Mesendoderm (in vitro differentiated cells): ENCODE measurements around the gene NEDD1.

Experiments used
- DNase-seq: peaks from one replicate; pipeline ENCODE4 v3.0.0; 2013
- H2AK5ac ChIP-seq: 2 replicates; pipeline ENCODE4 v1.6.1; 2013; ENCODE audit warnings: low read length, inconsistent platforms
- H2BK120ac ChIP-seq: 2 replicates; pipeline ENCODE4 v1.6.1; 2013; ENCODE audit warnings: low read depth, mild to moderate bottlenecking, low read length, moderate library complexity, mixed read lengths
- H2BK15ac ChIP-seq: replicated peaks from 2 replicates; pipeline ENCODE4 v1.6.1; 2013; ENCODE audit warnings: low read depth, mild to moderate bottlenecking, moderate library complexity
- H2BK5ac ChIP-seq: 2 replicates; pipeline ENCODE4 v1.6.1; 2013; ENCODE audit warnings: low read length, inconsistent platforms
- H3K18ac ChIP-seq: 2 replicates; pipeline ENCODE4 v1.6.1; 2013; ENCODE audit warnings: mild to moderate bottlenecking, low read length, mixed read lengths
- H3K23ac ChIP-seq: one replicate; pipeline ENCODE4 v1.6.1; 2013; ENCODE audit warnings: low read length
- H3K27ac ChIP-seq: 2 replicates; pipeline ENCODE4 v1.5.1; 2013; ENCODE audit warnings: low read depth, mild to moderate bottlenecking, inconsistent platforms, low read length, moderate library complexity
- H3K27me3 ChIP-seq: 2 replicates; pipeline ENCODE4 v1.6.1; 2013; ENCODE audit warnings: low read length, control low read depth, mild to moderate bottlenecking, inconsistent platforms; ENCODE audit not compliant: insufficient read depth, poor library complexity
- H3K36me3 ChIP-seq: 2 replicates; pipeline ENCODE4 v1.6.1; 2013; ENCODE audit warnings: low read length, inconsistent platforms; ENCODE audit not compliant: control insufficient read depth, insufficient read depth
- H3K4ac ChIP-seq: one replicate; pipeline ENCODE4 v1.6.1; 2013; ENCODE audit warnings: low read depth, mild to moderate bottlenecking, low read length, moderate library complexity
- H3K4me1 ChIP-seq: 2 replicates; pipeline ENCODE4 v1.6.1; 2013; ENCODE audit warnings: low read depth, low read length, inconsistent platforms; ENCODE audit not compliant: control insufficient read depth
- H3K4me2 ChIP-seq: 2 replicates; pipeline ENCODE4 v1.6.1; 2013; ENCODE audit warnings: low read length
- H3K4me3 ChIP-seq: 2 replicates; pipeline ENCODE4 v1.5.1; 2013; ENCODE audit warnings: mild to moderate bottlenecking, low read length
- H3K56ac ChIP-seq: one replicate; pipeline ENCODE4 v1.6.1; 2013; ENCODE audit warnings: low read length
- H3K79me1 ChIP-seq: 2 replicates; pipeline ENCODE4 v1.6.1; 2013; ENCODE audit warnings: low read length, inconsistent platforms
- H3K79me2 ChIP-seq: 2 replicates; pipeline ENCODE4 v1.6.1; 2013; ENCODE audit warnings: mild to moderate bottlenecking, low read length; ENCODE audit not compliant: control insufficient read depth, insufficient read depth
- H3K9ac ChIP-seq: 2 replicates; pipeline ENCODE4 v1.6.1; 2013; ENCODE audit warnings: low read length, inconsistent platforms
- H4K5ac ChIP-seq: one replicate; pipeline ENCODE4 v1.6.1; 2013; ENCODE audit warnings: low read length
- H4K8ac ChIP-seq: one replicate; pipeline ENCODE4 v1.6.1; 2013; ENCODE audit warnings: low read depth, mild to moderate bottlenecking, control low read depth, low read length, moderate library complexity
- WGBS: extraction: QIAGEN DNeasy Blood & Tissue Kit; methylation state at CpG from one replicate; pipeline ENCODE4 v1.1.7; 2013; ENCODE audit warnings: low lambda C conversion rate, missing lambda C conversion rate; ENCODE audit not compliant: insufficient coverage; ENCODE audit errors: extremely low coverage; 5-methylcytosine and 5-hydroxymethylcytosine counted together

Gene NEDD1

GRCh38 chr12:96985515-96986362, 78.7 kb downstream of the NEDD1 start:
- Histone ChIP-seq H3K23ac (no peak overlapping the region), H2BK120ac (no peak overlapping the region), H3K9ac (peak overlapping the region; percentile 28), H3K56ac (peak overlapping the region; percentile 35), H4K5ac (no peak overlapping the region), H3K18ac (no peak overlapping the region), H3K79me2 (no peaks in the 10 kb centered on the region), H2BK15ac (no peak overlapping the region), H3K4me1 (no peaks in the 10 kb centered on the region), H2AK5ac (no peak overlapping the region), H3K4me3 (peak overlapping the region; percentile 10), H3K79me1 (no peaks in the 10 kb centered on the region), H3K4me2 (peak overlapping the region; percentile 53), H3K36me3 (no peaks in the 10 kb centered on the region), H3K4ac (no peak overlapping the region), H4K8ac (no peak overlapping the region), H2BK5ac (no peak overlapping the region), H3K27ac (no peak overlapping the region), H3K27me3 (no peaks in the 10 kb centered on the region)
- peak; percentile 51 for DNase-seq
- no CpG with 5 or more reads among the region's 56 CpGs for WGBS

DNA sequence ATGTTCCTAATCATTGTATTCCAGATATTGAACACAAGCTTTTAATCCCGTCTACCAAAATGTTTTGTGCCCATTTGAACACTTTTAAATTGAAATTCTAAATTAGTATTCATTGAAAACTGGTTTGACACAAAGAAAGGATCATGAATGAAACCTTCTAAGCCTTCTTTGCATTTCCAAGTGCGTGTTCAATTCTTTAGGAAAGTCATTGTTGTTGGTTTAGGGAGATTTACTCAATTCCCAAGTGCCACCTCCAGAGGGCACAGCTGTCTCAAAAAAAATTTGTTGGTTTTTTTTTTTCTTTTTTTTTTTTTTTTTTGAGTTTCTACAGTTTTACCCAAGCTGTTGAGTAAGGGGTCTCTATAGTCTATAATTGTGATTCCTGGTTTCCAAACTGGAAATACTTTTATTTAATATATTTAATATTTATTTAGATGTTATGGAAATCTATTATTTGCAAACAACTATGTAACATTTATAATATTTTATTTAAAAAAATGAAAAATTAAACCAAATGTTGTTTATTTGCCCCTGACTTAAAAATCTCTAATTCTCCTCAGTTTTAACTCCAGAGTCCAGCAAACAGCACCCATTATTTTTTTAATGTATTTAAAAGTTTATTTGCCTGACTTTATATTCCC, 79.9 kb downstream of the NEDD1 start:
- no peak overlapping the region for H3K9ac ChIP-seq
- no CpG with 5 or more reads among the region's 2 CpGs for WGBS

DNA sequence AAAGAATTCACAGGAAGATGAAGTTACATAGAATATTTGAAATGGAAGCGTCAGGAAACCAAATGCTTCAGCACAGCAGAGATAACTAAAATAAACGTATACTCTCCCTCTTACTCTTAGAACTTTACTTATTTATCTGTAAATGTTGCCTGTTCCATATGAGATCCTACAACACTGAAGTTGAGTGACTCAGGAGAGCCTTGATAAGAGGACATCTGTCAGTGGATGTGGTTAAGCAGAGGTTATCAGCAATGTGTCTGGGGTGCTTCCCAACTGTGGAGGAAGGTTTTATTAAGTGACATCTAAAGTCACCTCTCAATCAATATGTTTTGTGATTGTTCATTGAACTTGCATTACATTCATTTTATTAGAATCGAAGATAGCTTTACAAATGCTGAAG, 81.9 kb downstream of the NEDD1 start:
- H3K27ac ChIP-seq, result no peak overlapping the region
- H3K4ac ChIP-seq, result no peak overlapping the region
- H2BK15ac ChIP-seq, result no peak overlapping the region
- no peak overlapping the region for H2BK120ac ChIP-seq
- H2AK5ac ChIP-seq, result no peak overlapping the region
- no peak overlapping the region for H4K8ac ChIP-seq
- H3K36me3 ChIP-seq, result no peaks in the 10 kb centered on the region
- H3K27me3 ChIP-seq, result no peaks in the 10 kb centered on the region
- no peak overlapping the region for H3K9ac ChIP-seq
- WGBS, result no CpG with 5 or more reads among the region's 3 CpGs
- H3K79me2 ChIP-seq, result no peaks in the 10 kb centered on the region
- no peaks in the 10 kb centered on the region for H3K79me1 ChIP-seq
- no peak overlapping the region for H3K56ac ChIP-seq
- H3K4me2 ChIP-seq, result no peak overlapping the region
- no peak overlapping the region for H2BK5ac ChIP-seq
- no peak overlapping the region for H4K5ac ChIP-seq
- no peak overlapping the region for H3K4me3 ChIP-seq
- no peak overlapping the region for H3K23ac ChIP-seq
- H3K18ac ChIP-seq, result no peak overlapping the region
- no peaks in the 10 kb centered on the region for H3K4me1 ChIP-seq
- no peak for DNase-seq

More for the DNA sequence above, 79.9 kb downstream of the NEDD1 start:
- Histone ChIP-seq H4K5ac (no peak overlapping the region), H2BK15ac (no peak overlapping the region), H3K4me3 (no peak overlapping the region), H3K23ac (no peak overlapping the region), H3K18ac (no peak overlapping the region), H4K8ac (no peak overlapping the region), H3K4ac (no peak overlapping the region), H3K79me1 (no peaks in the 10 kb centered on the region), H3K4me2 (no peak overlapping the region), H3K27me3 (no peaks in the 10 kb centered on the region), H3K27ac (no peak overlapping the region), H3K36me3 (no peaks in the 10 kb centered on the region), H3K79me2 (no peaks in the 10 kb centered on the region), H2BK120ac (no peak overlapping the region), H2BK5ac (no peak overlapping the region), H3K56ac (no peak overlapping the region), H2AK5ac (no peak overlapping the region), H3K4me1 (no peaks in the 10 kb centered on the region)
- peak; percentile 58 for DNase-seq

- no peak overlapping the region for H2BK120ac ChIP-seq
- H3K4me3 ChIP-seq, result no peak overlapping the region
- H3K27ac ChIP-seq, result no peak overlapping the region
- H3K79me1 ChIP-seq, result no peaks in the 10 kb centered on the region
- peak; percentile 81 for DNase-seq
- no peak overlapping the region for H2BK15ac ChIP-seq
- H3K23ac ChIP-seq, result no peak overlapping the region
- no peaks in the 10 kb centered on the region for H3K4me1 ChIP-seq
- H2AK5ac ChIP-seq, result no peak overlapping the region
- H3K27me3 ChIP-seq, result no peaks in the 10 kb centered on the region
- H3K18ac ChIP-seq, result no peak overlapping the region
- no peak overlapping the region for H4K8ac ChIP-seq
- no peaks in the 10 kb centered on the region for H3K79me2 ChIP-seq
- no peak overlapping the region for H3K56ac ChIP-seq
- no peak overlapping the region for H2BK5ac ChIP-seq
- no peak overlapping the region for H4K5ac ChIP-seq
- no peak overlapping the region for H3K4ac ChIP-seq
- no peak overlapping the region for H3K9ac ChIP-seq
- no peaks in the 10 kb centered on the region for H3K36me3 ChIP-seq
- WGBS, result no CpG with 5 or more reads among the region's 5 CpGs
- H3K4me2 ChIP-seq, result no peak overlapping the region
Observed at GRCh38 chr12:96989916-96990315, 82.9 kb downstream of the NEDD1 start.

GRCh38 chr12:96994900-96995299, 87.8 kb downstream of the NEDD1 start:
- Histone ChIP-seq H3K4me1 (no peaks in the 10 kb centered on the region), H4K8ac (no peak overlapping the region), H2BK5ac (no peak overlapping the region), H3K27me3 (peaks cover 2% of the 10 kb centered on the region), H3K27ac (no peak overlapping the region), H2BK120ac (no peak overlapping the region), H3K79me2 (no peaks in the 10 kb centered on the region), H4K5ac (no peak overlapping the region), H3K18ac (no peak overlapping the region), H3K9ac (no peak overlapping the region), H2AK5ac (no peak overlapping the region), H3K4ac (no peak overlapping the region), H3K79me1 (no peaks in the 10 kb centered on the region), H3K23ac (no peak overlapping the region), H3K56ac (no peak overlapping the region), H2BK15ac (no peak overlapping the region), H3K4me3 (no peak overlapping the region), H3K36me3 (no peaks in the 10 kb centered on the region), H3K4me2 (no peak overlapping the region)
- DNase-seq, result no peak
- no CpG with 5 or more reads among the region's 5 CpGs for WGBS
